ENCODE measurements around the gene NTM. TPM values are rescaled to one million over a fixed set of nuclear protein-coding genes. Genes with fewer than 3 reads are reported as not detected.

NTM gene
- total RNA-seq, 6 donors from 2014 or later = 4.1 to 151 (median 115) TPM

DNA sequence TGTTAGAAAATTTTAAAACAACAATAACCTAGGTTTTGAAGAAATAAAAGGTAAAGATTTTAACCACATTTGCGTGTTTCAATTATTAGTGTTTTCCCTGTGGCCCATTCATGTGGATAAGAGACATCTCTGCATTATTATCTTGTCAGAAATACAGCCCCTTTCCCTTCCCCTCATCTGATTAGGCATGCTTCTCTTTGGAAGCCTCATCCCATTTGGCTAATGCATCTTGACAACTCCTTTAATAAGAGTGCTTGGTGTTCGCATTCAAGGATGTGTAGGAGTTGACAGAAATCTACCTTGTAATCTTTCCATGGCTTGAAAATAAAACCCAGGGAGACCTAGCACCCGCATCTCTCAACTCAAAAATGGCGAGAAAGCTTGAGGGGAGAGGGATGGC is 635.5 kb downstream of the NTM start:
- TF ChIP-seq POLR2A (IDR thresholded peaks at IDR 0.05) (no peak), POLR2AphosphoS5 (IDR thresholded peaks at IDR 0.05) (no peak), EP300 (IDR thresholded peaks at IDR 0.05) (no peak), CTCF (IDR thresholded peaks at IDR 0.05) (no peak)
- no peak for DNase-seq
- WGBS, 2 donors = 79 to 88% methylated on average over 4 of the region's 4 CpGs
- H3K4me1 ChIP-seq = no peaks in the 10 kb centered on the region
- H3K27ac ChIP-seq = no peak overlapping the region
- ATAC-seq (ENCODE audit: low FRiP score in 2 of 2) = no peak
- no peaks in the 10 kb centered on the region for H3K27me3 ChIP-seq
- no peaks in the 10 kb centered on the region for H3K9me3 ChIP-seq
- no peak overlapping the region for H3K4me3 ChIP-seq
- no peaks in the 10 kb centered on the region for H3K36me3 ChIP-seq

DNA sequence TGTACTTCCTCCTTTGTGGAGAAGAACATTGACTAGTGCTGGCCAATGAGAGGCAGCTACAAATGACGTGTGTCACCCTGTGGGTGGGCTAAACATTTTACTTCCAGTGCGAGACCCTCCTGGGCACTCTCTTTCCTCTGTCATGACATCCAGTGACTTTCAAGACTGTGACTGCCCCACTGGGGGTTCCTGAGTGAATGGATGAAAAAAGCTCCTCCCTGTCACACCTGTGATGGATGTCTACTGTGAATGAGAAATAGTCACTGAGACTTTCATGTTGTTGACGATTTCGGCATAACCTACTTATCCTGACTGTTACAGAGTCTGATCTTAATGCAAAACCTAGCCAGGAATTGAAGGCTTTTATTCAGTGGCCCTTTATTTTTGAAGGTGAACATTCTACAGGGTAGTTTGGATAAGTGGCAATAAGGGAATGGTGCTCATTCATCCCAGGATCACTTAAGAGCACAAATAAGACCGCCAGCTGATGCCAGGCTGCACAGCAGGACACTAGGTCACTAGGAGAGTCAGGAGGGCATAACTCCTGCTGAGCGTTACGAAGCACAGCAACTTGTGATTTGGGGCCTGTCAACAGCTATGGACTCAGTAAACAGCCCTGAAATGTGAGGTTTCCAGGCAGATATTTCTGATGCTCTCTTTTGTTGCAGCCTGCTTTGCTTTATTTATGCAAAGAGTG is 636.6 kb downstream of the NTM start:
- no peak overlapping the region for H3K27ac ChIP-seq

GRCh38 chr11:132008226-132008625 is 637.8 kb downstream of the NTM start:
- DNase-seq (no peak), ATAC-seq (ENCODE audit: low FRiP score in 2 of 2) (no peak)
- Histone ChIP-seq H3K9me3 (no peaks in the 10 kb centered on the region), H3K4me3 (no peak overlapping the region), H3K27me3 (no peaks in the 10 kb centered on the region), H3K27ac (no peak overlapping the region), H3K36me3 (no peaks in the 10 kb centered on the region), H3K4me1 (no peaks in the 10 kb centered on the region)
- WGBS, 2 donors = 33 to 63% methylated on average over 1 of the region's 1 CpG
- TF ChIP-seq POLR2AphosphoS5 (IDR thresholded peaks at IDR 0.05) (no peak), CTCF (IDR thresholded peaks at IDR 0.05) (no peak), EP300 (IDR thresholded peaks at IDR 0.05) (no peak), POLR2A (IDR thresholded peaks at IDR 0.05) (no peak)

More for the DNA sequence above, 636.6 kb downstream of the NTM start:
- Histone ChIP-seq H3K27me3 (no peaks in the 10 kb centered on the region), H3K36me3 (no peaks in the 10 kb centered on the region), H3K4me3 (no peak overlapping the region), H3K4me1 (no peaks in the 10 kb centered on the region), H3K9me3 (no peaks in the 10 kb centered on the region)
- WGBS, 2 donors = 72 to 87% methylated on average over 7 of the region's 7 CpGs
- no peak for ATAC-seq (ENCODE audit: low FRiP score in 2 of 2)
- no peak for DNase-seq
- no peak for TF ChIP-seq POLR2A (IDR thresholded peaks at IDR 0.05)
- no peak for TF ChIP-seq CTCF (IDR thresholded peaks at IDR 0.05)
- TF ChIP-seq POLR2AphosphoS5 (IDR thresholded peaks at IDR 0.05) = no peak
- no peak for TF ChIP-seq EP300 (IDR thresholded peaks at IDR 0.05)

GRCh38 chr11:132008872-132009271 is 638.5 kb downstream of the NTM start:
- no peak overlapping the region for H3K4me3 ChIP-seq
- no peaks in the 10 kb centered on the region for H3K27me3 ChIP-seq
- no peaks in the 10 kb centered on the region for H3K9me3 ChIP-seq
- H3K27ac ChIP-seq = no peak overlapping the region
- TF ChIP-seq POLR2AphosphoS5 (IDR thresholded peaks at IDR 0.05) (no peak), POLR2A (IDR thresholded peaks at IDR 0.05) (no peak), CTCF (IDR thresholded peaks at IDR 0.05) (no peak), EP300 (IDR thresholded peaks at IDR 0.05) (no peak)
- DNase-seq (no peak), ATAC-seq (ENCODE audit: low FRiP score in 2 of 2) (no peak)
- H3K4me1 ChIP-seq = no peaks in the 10 kb centered on the region
- H3K36me3 ChIP-seq = no peaks in the 10 kb centered on the region
- WGBS, 2 donors = 43% methylated on average over 4 of the region's 4 CpGs

GRCh38 chr11:132020001-132020400 is 649.6 kb downstream of the NTM start:
- TF ChIP-seq CTCF (IDR thresholded peaks at IDR 0.05) (no peak), EP300 (IDR thresholded peaks at IDR 0.05) (no peak), POLR2AphosphoS5 (IDR thresholded peaks at IDR 0.05) (no peak), POLR2A (IDR thresholded peaks at IDR 0.05) (no peak)
- WGBS, 2 donors = 91 to 98% methylated on average over 1 of the region's 1 CpG
- DNase-seq = no peak
- Histone ChIP-seq H3K27ac (no peak overlapping the region), H3K27me3 (no peaks in the 10 kb centered on the region), H3K36me3 (no peaks in the 10 kb centered on the region), H3K9me3 (no peaks in the 10 kb centered on the region), H3K4me1 (no peaks in the 10 kb centered on the region), H3K4me3 (no peak overlapping the region)
- ATAC-seq (ENCODE audit: low FRiP score in 2 of 2) = no peak
